GM11168 (cell line): ENCODE data around the gene ADCK1.
"Not testable (repeated sequence)": the region's sequence is repeated elsewhere in the genome, so short reads cannot be mapped to it uniquely, and the experiment has no call there.

Experiments
- in situ Hi-C: fragments of 300-500 bp; cut with MboI; formaldehyde crosslinking; loops from one replicate; pipeline ENCODE4 v1.12.0; 2022; ENCODE audit warnings: low sequenced_read_pairs; ENCODE audit not compliant: unreplicated experiment

ADCK1 gene

GRCh38 chr14:77808250-77808649, 8.3 kb downstream of the ADCK1 start:
- in situ Hi-C loops = no loop called here

GRCh38 chr14:77809011-77809410, 9.1 kb downstream of the ADCK1 start:
- in situ Hi-C loops = no loop called here

- in situ Hi-C loops = no loop called here
These were observed 12.1 kb downstream of the ADCK1 start for GRCh38 chr14:77812028-77812427.

DNA sequence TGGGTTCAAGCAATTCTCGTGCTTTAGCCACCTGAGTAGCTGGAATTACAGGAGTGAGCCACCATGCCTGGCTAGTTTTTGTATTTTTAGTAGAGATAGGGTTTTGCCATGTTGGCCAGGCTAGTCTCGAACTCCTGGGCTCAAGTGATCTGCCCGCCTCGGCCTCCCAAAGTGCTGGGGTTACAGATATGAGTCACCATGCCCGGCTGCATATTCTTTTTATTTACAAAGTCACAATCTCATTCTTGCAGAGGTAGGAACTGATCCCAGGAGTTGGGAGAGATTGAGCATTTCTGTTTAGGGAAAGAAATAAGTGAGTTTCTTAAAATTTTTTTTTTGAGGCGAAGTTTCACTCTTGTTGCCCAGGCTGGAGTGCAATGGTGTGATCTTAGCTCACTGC, 12.8 kb downstream of the ADCK1 start:
- in situ Hi-C loops = not testable (repeated sequence)

DNA sequence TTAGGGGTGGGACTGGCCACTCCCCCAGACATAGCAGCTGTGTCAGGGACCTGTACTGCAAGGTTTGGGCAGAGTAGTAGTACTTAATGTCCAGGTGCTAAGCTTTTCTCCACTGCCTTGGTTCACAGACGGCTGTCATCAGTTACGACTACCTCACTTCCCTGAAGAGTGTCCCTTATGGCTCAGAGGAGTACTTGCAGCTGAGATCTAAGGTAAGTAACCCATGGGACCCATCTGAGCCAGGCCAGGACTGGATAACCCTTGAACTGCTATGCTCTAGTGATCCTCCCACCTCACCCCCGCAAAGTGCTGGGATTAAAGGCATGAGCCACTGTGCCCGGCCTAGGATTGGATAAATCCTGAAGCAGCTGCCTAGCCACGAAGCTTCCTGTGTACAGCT, 22.4 kb downstream of the ADCK1 start:
- in situ Hi-C loops = no loop called here

GRCh38 chr14:77822741-77823140, 22.8 kb downstream of the ADCK1 start:
- in situ Hi-C loops = no loop called here

- in situ Hi-C loops = no loop called here
These were observed 23.5 kb downstream of the ADCK1 start for GRCh38 chr14:77823378-77823777.

DNA sequence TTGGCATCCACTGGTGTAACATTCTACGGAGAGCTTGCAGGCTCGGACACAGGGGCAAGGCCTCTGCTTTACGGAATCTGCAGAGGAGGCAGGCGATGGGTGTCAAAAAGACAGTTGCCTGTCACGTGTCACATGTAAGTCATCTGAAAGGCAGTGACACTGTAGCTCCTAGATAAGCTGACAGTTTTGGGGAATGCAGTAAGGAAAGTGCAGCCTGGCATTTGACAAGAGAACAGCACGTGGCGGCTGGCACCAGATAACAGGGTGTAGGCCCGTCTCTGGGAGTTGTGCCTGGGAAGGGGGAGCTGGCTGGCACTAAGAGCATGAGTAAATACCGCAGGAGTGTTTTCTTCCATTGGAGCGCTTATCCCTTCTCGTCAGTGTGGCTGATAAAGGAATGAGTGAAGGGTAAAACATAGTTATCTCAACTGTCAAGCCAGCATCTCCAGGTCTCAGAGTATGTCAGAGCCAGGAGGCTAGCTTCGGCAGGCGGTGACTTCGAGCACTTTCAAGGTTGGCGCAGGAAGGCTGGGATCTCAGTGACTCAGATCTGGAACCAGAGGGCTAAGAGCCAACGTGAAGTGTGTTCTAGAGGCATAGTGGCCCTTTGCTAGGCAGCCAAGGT, 26.1 kb downstream of the ADCK1 start:
- in situ Hi-C loops = no loop called here

- in situ Hi-C loops = no loop called here
These were observed 30.8 kb downstream of the ADCK1 start for GRCh38 chr14:77830692-77831091.

DNA sequence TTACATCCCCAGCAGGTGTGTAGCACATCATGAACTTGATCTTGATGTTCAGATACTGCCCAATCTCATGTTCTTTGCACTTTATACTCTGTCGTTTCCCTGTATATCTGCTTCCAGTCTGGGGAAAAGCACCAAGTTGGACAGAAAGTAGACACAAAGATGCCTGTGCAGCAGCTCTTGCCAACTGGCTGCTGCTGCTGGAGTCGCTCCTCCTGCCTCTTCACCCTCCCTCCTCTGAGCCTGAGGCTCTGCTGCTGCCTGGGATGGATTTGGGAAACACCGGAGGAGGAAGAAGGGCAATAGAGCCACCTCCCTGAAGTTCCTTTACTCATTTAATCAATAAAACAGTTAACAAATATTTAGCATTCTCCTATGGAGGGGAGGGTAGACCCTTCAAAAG, 32.4 kb downstream of the ADCK1 start:
- in situ Hi-C loops = no loop called here

- in situ Hi-C loops = no loop called here
These were observed 38.0 kb downstream of the ADCK1 start for GRCh38 chr14:77837926-77838325.

DNA sequence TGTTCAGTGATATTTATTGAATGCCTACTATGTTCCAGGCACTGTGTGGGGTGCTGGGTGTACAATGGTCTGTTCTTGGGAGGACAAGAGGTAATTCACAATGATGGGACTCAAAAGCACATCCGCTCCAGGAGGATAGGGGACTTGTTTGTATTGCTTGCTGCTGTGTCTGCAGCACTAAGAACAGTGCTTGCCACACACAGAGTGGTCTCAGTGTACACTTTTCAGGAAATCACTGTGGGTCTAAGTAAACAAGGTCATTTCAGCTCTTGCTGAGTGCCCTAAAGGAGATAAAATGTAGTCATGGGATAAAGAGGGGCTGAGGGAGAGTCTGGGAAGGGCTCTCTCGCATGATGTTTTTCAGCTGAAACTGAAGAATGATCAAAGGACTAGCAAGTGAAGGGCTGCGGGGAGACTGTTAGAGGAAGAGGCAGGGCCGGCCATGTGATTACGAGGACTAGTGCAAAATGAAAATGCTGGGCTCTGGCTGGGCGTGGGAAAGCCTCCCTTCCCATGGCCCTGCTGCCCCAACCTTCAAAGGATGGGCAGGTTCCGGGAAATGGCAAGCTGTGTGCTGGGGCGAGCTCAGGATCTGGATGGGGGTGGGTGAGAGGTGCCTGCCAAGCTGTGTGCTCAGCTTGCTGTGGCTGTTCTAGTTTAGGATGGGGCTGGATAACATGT, 39.1 kb downstream of the ADCK1 start:
- in situ Hi-C loops = no loop called here

GRCh38 chr14:77843195-77843594, 43.3 kb downstream of the ADCK1 start:
- in situ Hi-C loops = no loop called here

- in situ Hi-C loops = no loop called here
These were observed 43.7 kb downstream of the ADCK1 start for GRCh38 chr14:77843651-77844050.

GRCh38 chr14:77844802-77845201, 44.9 kb downstream of the ADCK1 start:
- in situ Hi-C loops = no loop called here

DNA sequence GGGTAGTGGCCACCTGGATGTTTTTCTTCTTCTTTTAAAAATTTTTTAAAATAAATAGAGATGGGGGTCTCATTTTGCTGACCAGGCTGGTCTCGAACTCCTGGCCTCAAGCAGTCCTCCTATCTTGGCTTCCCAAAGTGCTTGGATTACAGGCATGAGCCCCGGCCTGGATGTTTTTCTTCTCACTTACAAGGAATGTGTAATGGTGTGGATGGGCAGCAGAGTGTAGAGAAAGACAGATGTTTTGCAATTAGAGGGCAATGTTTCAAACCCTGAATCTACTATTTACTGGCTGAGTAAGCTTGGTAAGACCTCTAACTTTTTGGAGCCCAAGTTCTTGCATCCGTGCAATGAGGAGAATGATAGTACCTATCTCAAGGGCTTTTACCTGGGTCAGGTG, 48.1 kb downstream of the ADCK1 start:
- in situ Hi-C loops = no loop called here

GRCh38 chr14:77849711-77850110, 49.8 kb downstream of the ADCK1 start:
- in situ Hi-C loops = no loop called here

- in situ Hi-C loops = no loop called here
These were observed 54.0 kb downstream of the ADCK1 start for GRCh38 chr14:77853919-77854318.

DNA sequence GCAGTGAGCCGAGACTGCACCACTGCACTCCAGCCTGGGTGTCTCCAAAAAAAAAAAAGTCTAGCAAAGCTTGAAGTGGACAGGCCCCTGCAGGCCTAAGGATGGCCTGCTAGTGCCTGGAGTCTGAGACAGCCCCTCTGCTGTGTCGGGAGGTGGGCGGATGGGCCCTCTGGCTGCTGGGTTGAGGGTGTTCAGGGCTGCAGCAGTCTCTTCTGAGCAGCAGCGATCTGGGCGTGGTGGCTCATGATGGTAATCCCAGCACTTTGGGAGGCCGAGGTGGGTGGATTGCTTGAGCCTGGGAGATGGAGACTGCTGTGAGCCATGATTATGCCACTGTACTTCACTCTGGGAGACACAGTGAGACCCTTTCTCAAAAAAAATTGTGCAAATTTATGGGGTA, 57.0 kb downstream of the ADCK1 start:
- in situ Hi-C loops = no loop called here

GRCh38 chr14:77859934-77860570, 60.1 kb downstream of the ADCK1 start:
- in situ Hi-C loops = no loop called here

DNA sequence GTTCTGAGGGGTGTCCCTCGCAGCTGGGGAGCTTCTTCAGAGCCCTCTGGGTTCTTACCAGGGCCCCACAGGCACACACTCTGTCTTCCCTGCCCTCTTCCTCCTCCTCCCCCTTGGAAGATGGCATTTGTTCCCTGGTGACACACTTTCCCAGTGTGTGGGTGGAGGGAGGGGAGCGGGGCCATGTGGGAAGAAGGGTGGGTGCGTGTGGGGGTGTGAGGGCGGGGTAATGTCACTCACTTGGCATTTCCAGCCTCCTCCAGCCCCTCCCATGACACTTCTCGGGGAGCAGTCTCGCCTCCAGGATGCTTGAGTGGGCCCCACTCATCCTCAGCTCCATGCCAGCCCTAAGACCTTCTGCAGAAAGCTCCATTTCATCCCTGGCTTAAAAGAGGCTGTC, 61.3 kb downstream of the ADCK1 start:
- in situ Hi-C loops = no loop called here
